Kidney epithelial cell (primary cell): ENCODE data around the gene CPLANE2. TPM values are rescaled to one million over a fixed set of nuclear protein-coding genes. Genes with fewer than 3 reads are reported as not detected.
A peak's percentile ranks its signal among the peaks of the same experiment; 100 is the strongest.

Experiments used
- DNase-seq: peaks from one replicate; pipeline ENCODE4 v3.0.0-alpha.2; 2010; ENCODE audit warnings: low read depth
- H3K27me3 ChIP-seq: 2 replicates; pipeline ENCODE4 v1.6.0; 2011; ENCODE audit warnings: low read length; ENCODE audit not compliant: control insufficient read depth, insufficient read depth
- H3K36me3 ChIP-seq: 2 replicates; pipeline ENCODE4 v1.5.1; 2011; ENCODE audit warnings: low read length; ENCODE audit not compliant: control insufficient read depth, insufficient read depth
- H3K4me3 ChIP-seq: 2 replicates; pipeline ENCODE4 v1.5.1; 2011; ENCODE audit warnings: low read depth, mild to moderate bottlenecking, control low read depth, low read length
- CTCF ChIP-seq: IDR thresholded peaks from 2 replicates; pipeline ENCODE4 v1.5.1; 2011; ENCODE audit warnings: mild to moderate bottlenecking, moderate library complexity, low read length, control low read depth, inconsistent platforms; ENCODE audit not compliant: insufficient read depth, poor library complexity, severe bottlenecking
- total RNA-seq: library from RNA; depleted of rRNA; stranded (reverse); fragments of >200 nt; gene quantifications from 2 replicates; pipeline ENCODE4 v1.2.3, GENCODE V29; 2015

The CPLANE2 gene
- total RNA-seq, 1 donor from 2014 or later = 3.5 TPM

- H3K27me3 ChIP-seq = no peaks in the 10 kb centered on the region
- no peak for DNase-seq
- H3K36me3 ChIP-seq = no peaks in the 10 kb centered on the region
- no peak for TF ChIP-seq CTCF
- H3K4me3 ChIP-seq = peak overlapping the region; percentile 50
Measured at GRCh38 chr1:16207318-16208269, 29.4 kb downstream of the CPLANE2 start.

- peak overlapping the region; percentile 51 for H3K4me3 ChIP-seq
- DNase-seq = peak; percentile 94
- no peaks in the 10 kb centered on the region for H3K27me3 ChIP-seq
- no peaks in the 10 kb centered on the region for H3K36me3 ChIP-seq
- no peak for TF ChIP-seq CTCF
Measured at GRCh38 chr1:16206547-16207317, 30.3 kb downstream of the CPLANE2 start.

- Histone ChIP-seq H3K27me3 (no peaks in the 10 kb centered on the region), H3K4me3 (peak overlapping the region; percentile 51), H3K36me3 (no peaks in the 10 kb centered on the region)
- no peak for DNase-seq
- no peak for TF ChIP-seq CTCF
Measured at GRCh38 chr1:16205891-16206546, 31.0 kb downstream of the CPLANE2 start.

GRCh38 chr1:16205334-16205671, 31.7 kb downstream of the CPLANE2 start:
- H3K27me3 ChIP-seq = no peaks in the 10 kb centered on the region
- H3K4me3 ChIP-seq = no peak overlapping the region
- H3K36me3 ChIP-seq = no peaks in the 10 kb centered on the region
- TF ChIP-seq CTCF = no peak
- no peak for DNase-seq

- DNase-seq = no peak
- H3K4me3 ChIP-seq = no peak overlapping the region
- no peaks in the 10 kb centered on the region for H3K27me3 ChIP-seq
- H3K36me3 ChIP-seq = no peaks in the 10 kb centered on the region
- TF ChIP-seq CTCF = peak; percentile 51
Measured at GRCh38 chr1:16204634-16205333, 32.2 kb downstream of the CPLANE2 start.
